ENCODE data around the gene IZUMO3.

DNA sequence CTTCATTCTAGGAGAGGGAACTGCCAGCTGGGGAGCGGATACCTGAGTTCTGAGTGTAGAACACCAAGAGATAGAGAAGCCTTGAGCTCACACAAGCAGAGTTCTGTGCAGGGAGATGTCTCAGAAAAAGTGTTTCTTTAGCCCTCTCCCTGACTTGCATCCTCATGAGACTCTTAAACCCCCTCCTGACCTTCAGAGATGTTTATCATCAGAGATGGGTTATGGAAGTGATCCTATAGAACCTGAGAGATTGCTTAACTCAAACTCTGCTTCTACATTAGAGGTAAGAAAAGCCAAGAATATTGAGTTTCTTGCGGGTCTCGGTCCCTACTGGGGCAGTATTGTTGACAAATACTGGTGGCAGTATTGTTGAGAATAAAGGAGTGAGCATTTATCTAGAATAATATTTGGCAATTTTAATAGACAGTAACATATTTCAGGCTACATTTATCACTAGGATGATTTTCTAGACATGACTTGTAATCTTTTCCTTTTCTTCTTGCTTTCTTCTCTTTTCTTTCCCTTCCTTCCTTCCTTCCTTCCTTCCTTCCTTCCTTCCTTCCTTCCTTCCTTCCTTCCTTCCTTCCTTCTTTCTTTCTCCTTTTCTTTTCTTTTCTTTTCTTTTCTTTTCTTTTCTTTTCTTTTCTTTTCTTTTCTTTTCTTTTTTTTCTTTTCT lies at the start of gene IZUMO3:
- TF ChIP-seq, protein P1, sequence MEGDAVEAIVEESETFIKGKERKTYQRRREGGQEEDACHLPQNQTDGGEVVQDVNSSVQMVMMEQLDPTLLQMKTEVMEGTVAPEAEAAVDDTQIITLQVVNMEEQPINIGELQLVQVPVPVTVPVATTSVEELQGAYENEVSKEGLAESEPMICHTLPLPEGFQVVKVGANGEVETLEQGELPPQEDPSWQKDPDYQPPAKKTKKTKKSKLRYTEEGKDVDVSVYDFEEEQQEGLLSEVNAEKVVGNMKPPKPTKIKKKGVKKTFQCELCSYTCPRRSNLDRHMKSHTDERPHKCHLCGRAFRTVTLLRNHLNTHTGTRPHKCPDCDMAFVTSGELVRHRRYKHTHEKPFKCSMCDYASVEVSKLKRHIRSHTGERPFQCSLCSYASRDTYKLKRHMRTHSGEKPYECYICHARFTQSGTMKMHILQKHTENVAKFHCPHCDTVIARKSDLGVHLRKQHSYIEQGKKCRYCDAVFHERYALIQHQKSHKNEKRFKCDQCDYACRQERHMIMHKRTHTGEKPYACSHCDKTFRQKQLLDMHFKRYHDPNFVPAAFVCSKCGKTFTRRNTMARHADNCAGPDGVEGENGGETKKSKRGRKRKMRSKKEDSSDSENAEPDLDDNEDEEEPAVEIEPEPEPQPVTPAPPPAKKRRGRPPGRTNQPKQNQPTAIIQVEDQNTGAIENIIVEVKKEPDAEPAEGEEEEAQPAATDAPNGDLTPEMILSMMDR (IDR thresholded peaks at IDR 0.05) = no peak
- no peak for TF ChIP-seq POLR2AphosphoS5 (IDR thresholded peaks at IDR 0.05)
